Measurements from ENCODE around the gene ZSWIM7.
"Not testable (repeated sequence)": the region's sequence is repeated elsewhere in the genome, so short reads cannot be mapped to it uniquely, and the experiment has no call there.

Gene ZSWIM7

DNA sequence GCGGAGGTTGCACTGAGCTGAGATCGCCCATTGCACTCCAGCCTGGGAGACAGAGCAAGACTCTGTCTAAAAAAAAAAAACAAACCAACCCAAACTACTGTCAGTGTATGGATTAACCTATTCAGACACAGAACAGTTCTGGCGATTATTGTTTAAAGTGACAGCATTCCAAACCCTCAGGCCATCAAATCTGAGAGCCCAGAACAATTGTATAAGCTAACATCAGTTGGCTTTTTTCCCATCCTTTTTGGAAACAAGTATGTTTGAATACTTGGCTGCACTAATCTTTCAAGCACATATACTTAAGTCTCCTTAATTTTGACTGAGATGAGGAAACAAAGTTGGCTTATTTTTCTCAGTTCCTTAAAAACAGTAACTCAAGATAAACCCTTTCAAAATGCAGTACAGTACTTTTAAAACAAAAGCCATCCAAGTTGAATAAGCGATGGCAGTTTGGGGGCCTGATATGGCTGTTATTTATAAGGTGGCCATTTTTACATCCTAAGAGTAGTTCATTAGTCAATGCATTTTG, 1.4 kb downstream of the ZSWIM7 start:
- DNase-seq = no peak

DNA sequence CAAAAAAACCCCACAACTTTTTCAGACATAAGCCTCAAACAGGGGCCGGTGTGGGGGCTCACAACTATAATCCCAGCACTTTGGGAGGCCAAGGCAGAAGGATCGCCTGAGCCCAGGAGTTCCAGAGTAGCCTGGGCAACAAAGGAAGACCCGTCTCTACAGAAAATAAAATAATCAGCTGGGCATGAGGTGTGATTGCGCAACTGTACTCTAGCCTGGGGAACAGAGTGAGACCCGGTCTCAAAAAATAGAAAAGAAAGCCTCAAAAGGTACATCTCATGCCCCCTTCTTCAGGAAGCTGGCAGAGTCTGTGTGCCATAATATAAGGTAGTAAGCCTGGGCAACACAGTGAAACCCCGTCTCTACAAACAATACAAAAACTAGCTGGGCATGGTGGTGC, 3.2 kb downstream of the ZSWIM7 start:
- DNase-seq = no peak

DNA sequence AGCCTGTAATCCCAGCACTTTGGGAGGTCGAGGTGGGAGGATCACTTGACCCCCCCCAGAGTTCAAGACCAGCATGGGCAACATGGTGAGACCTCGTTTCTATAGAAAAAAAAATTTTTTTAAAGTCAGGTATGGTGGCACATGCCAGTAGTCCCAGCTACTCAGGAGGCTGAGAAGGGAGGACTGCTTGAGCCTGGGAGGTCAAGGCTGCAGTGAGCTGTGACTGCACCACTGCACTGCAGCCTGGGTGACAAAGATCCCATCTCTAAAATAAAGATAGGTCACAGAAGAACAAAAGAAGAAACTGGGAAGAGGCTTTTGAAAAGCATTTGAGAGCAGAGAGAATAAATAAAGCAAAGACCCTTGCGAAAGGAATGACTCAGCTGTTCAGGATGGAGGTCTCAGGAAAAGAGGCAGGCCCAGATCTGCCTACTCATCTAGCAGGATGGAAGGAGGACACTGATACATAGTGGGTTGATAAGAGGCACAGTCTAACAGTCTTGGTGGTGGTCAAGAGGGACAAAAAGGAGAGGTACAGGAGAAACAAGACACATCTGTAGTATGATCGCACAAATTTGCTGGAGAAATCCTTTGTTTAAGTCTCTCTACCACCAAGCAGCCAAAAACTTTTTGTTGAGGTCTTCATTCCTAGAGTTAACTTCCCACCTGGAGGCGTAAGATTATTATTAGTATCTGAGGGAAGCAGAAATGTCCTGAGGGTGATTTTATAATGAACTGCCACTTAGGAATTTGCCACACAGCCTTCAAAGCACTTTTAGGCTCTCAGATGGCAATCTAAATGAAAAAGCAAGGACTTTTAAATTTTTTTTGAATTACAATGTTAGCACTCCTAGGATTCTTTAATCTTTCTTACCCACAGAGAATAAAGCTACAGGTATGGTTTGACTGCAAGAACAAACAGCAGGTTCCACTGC, 17.6 kb downstream of the ZSWIM7 start:
- no peak for DNase-seq

DNA sequence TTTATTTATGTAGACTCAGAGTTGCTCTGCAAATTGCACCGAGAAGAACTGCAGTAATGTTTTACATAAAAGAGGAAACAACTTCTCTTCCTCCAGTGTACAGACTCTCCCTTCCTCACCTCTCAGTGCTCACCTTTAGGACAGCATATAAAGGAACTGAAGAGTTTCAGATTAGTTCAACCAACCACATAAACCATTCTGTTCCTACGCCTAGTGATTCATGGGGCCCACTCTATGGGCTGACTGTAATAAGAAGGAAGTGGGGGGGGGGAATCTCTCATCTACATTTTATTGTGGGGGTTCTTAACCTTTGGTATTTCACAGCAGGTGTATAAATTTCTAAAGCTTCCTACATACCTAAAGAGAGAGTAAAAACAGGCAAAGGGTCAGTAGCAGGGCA, 18.3 kb downstream of the ZSWIM7 start:
- no peak for DNase-seq

DNA sequence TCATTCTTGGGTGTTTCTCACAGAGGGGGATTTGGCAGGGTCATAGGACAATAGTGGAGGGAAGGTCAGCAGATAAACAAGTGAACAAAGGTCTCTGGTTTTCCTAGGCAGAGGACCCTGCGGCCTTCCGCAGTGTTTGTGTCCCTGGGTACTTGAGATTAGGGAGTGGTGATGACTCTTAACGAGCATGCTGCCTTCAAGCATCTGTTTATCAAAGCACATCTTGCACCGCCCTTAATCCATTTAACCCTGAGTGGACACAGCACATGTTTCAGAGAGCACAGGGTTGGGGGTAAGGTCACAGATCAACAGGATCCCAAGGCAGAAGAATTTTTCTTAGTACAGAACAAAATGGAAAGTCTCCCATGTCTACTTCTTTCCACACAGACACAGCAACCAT, 20.5 kb downstream of the ZSWIM7 start:
- not testable (repeated sequence) for DNase-seq

DNA sequence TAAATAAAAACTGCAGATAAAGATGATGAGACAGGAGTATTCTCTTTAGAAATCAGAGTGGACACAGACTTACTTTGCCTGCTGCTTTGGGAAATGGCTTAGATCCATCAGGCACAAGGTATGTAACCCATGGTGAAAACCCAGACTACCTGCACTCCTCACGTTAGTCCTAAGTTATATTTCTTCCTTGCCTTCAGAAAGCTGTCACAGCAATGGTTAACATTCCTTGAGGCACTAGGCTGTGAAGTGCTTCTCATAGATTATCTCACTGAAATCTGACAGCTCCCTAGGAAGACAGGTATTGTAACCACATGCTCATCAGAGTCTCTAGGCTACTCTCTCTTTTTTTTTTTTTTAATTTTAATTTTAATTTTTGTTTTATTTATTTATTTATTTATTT, 20.9 kb downstream of the ZSWIM7 start:
- DNase-seq = no peak

DNA sequence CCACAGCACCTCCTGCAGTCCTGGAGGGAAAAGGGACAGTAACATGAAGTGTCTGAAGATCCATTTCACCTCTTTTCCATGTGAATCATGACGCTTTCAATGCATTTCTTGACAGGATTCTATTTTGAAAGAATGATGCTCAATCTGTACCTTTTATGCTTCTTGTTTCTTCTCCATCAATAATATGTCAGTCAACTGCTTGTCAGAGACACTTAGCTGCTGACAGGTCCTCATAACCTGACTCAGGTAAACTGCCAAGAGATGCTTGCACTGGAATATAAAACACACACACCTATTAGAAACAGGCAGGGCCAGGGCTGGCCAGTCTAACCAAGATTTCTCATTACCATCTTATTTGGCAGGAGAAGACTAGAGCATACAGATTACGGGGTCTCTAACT, 21.6 kb downstream of the ZSWIM7 start:
- no peak for DNase-seq

DNA sequence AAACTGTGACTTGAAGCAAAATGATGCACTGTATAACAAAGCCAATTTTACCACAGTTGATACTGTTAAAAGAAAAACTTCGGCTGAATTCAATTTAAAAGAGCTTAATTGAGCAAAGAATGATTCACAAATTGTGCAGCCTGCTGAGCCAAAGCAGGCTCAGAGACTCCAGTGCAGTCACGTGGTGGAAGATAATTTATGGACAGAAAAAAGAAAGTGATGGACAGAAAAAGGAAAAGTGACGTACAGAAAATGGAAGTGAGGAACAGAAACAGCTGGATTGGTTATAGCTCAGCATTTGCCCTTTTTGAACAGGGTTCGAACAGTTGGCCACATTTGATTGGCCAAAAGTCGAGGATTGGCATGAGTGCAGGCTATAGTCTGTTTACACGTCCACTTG, 25.7 kb downstream of the ZSWIM7 start:
- no peak for DNase-seq

DNA sequence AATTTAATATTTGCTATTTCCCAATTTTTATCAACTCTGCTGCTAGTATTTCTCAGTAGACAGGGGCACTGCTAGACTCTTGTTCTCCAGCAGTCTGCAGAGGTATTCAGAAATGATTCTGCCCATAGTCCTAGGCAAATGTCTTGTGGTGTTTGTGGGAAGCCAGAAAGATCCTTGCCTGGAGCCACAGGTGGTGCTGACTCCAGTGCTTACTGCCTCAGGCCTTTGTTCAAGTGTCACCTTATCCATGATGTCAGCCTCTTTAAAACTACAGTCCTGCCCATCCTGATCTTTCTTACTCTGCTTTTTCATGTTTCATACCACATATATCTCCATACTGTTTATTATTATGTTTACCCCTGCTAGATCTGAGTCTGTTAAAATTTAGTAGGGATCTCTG, 26.5 kb downstream of the ZSWIM7 start:
- no peak for DNase-seq

DNA sequence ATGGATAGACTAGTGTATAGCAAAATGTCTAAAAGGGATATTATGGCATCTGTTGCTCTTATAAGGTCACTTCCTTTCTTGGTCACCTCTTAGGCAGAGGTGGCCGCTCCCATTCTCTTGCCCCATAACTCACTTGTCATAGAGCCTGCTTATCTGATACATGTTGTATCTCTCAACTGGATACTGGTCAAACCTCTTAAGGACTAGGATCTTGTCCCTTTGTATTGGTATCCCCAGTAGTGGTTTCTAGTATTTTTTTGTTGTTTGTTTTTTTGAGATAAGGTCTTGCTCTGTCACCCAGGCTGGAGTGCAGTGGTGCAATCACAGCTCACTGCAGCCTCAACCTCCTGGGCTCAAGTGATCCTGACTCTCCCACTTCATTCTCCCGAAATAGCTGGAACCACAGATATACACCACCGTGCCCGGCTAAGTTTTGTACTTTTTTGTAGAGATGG, 27.0 kb downstream of the ZSWIM7 start:
- DNase-seq = no peak

DNA sequence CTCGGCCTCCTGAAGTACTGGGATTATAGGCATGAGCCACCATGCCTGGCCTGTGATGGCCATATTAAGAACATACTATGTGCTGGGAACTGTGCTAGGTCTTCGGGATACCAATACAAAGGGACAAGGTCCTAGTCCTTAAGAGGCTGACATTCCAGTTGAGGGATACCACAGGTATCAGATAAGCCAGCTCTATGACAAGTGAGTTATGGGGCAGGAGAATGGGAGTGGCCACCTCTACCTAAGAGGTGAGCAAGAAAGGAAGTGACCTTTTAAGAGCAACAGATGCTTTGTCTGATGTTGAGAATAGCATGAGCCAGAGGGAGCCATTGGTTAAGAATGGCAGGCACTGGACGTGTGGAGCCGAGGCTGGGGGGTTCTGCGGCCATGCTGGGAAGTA, 27.6 kb downstream of the ZSWIM7 start:
- DNase-seq = no peak

DNA sequence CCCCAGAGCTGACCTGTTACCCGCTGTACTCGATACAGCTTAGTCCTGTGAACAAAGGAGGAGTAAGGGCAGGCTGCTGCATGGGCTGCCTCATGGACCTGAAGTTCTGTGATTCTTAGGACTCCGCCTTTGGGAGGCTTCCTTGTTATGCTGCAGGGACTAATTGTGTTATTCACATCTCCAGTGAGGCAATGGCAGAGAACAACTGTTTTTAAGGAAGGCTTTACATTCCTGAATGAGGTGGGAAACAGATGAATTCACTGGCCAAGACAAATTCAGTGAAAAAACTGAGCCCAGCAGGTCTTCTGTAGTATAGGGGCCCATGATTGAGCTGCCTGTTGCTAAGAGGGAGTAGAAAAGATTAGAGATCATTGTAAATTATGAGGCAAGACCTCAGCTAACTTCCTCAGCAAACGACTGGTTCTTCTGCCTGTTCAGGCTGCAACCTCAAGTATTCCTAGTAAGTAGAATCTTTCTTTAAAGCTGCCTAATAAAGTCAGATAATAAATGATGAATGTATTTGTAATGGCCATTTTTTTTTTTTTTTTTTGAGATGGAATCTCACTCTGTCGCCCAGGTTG, 28.3 kb downstream of the ZSWIM7 start:
- DNase-seq = no peak

DNA sequence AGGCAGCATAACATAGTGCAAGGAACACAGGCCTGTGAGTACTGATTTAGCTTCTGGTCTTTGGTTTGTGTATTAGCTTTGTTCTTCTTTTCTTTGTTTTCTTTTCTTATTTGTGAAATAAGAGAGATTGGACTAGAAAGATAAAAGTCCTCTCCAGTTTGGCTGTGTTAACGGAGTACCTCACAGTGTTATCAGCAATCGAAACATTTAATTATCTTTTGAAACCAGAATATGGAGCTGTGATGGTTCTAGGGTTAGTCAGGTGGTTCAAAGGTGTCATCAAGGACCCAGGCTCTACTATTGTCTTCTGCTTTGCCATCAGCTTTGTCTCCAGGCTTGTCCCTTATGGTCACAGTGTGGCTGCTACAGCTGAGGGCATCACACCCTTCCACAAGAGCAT, 29.0 kb downstream of the ZSWIM7 start:
- no peak for DNase-seq

DNA sequence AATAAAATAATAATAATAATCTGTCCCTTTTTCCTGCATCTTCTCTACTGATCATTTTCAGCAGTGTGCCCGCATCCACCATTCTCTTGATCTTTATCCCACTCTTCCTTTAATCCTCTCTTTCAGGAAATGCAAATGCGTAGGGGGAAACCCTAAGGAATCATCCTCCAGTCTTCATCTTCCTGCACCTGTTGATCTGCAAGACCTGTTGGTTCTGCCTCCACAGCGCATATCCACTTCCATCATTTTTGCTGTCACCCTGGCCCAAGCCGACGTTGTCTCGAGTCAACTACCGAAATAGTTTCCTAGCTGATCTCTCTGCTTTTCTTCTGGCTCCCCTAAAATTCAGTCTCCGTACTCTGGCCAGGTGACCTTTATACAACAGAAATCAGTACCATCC, 30.0 kb downstream of the ZSWIM7 start:
- DNase-seq = no peak

DNA sequence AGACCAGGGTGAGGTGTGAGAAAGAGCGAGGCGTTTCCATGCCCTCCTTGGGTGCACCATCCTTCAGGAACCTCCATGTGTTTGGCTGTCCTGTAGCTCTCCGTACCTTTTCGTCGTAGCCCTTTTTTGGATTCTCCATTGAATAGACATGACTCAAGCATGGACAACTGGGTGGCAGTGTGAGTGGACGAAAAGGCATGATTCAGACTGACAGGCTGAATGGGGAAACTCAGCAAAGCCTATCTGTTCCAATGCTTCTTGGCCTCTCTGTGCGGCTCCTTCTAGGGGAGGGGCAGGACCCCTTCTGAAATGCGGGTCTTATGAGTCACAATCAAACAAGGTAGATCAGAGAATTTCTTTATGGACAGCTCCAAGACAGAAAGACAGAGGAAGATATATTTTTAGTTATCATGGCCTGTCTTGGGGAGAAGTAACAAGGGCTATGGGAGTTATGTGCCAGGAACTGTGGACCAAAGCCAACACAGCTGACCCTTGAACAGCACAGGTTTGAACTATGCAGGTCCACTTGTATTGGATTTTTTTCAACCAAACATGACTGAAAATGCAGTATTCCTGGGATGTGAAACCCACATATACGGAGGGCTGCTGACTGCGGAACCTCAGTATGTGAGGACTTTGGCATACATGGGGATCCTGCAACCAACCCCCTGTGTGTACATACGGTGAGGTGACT, 31.7 kb downstream of the ZSWIM7 start:
- no peak for DNase-seq

DNA sequence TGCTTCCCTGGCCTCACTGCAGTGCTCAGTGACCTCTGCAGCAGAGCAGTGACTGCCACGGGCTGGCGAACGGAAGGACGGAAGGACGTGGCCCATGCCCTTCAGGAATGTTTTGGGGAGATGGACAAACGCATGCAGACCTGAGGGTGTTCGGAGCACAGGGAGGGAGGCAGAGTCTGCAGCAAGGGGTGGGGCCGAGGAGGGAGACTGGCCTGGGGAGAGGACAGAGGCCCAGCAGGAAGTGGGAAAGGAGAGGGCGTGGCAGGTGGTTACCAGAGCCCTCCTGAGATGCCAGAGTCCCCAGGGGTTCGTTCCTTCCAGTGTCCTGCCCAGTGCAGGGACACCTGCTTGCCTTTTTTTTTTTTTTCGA, 32.6 kb downstream of the ZSWIM7 start:
- DNase-seq = no peak

DNA sequence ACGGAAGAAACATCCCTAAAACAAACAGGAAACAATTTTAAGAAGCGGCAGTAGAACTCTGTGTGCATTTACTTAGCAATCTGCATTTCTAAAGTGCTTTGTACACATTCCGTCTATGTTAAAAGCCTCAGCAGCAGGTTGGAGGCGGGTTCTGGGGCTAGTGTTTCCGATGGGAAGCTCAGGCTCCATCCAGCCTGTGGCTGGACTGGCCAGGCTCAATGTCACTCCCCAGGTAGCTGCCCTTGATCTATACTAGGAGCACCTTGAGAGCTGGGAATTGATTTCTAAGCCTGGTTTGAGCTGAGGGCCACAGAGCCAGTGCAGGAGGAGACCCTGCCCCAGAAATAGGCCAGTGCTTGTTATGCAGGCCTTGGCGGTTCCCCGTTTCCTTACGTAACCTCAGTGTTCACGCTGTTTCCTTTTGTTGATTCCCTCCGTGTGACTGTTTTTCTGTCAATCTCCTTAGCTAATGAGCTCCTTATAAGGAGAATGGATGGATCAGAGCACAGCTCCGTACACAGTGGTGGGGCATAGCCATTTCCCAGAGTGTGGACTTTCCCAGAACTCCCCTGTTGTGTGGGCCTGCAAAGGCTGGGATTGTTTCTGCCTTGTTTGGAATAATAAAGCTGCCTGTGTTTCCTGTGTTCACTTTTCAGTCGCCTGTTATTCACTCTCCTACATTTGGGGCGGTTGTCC, 33.2 kb downstream of the ZSWIM7 start:
- DNase-seq = no peak

DNA sequence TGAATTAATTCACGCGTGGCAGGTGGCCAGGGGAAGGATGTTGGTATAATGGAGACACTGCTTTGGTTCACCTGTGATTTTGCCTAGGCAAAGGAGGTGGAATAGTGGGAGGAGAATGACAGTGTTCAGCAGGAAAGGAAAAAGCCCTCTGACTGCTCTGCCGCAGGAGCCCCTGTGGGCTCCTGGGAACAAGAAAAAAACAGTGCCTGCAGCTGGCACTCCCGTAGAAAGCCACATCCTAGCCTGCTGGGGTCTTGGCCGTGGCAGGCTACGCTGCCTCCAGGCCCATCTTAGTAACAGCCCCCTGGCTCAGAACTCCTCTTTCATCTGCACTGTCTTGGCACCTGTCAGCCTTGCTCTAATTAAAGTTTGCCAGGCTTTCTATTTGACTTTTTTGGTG, 34.0 kb downstream of the ZSWIM7 start:
- no peak for DNase-seq

DNA sequence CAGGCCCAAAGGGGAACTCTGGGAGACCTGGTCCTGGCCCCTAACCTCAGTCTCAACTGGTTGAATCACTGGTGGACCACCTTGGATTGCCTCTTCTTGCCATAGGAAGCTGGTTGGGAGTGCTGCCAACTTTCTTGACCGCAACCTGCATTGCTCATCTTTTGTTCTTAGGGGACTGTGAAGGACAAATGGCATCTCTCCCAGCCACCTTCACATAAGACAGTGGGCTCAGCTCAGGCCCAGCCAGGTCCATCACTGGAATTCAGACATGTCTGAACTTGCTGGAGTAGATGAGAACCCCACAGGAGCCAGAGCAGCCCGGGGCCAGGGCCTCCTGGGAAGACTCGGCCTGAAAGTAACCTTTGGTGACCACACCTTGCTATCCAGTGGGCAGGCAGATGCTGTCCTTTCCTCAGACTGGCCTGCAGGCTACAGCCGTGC, 35.8 kb downstream of the ZSWIM7 start:
- no peak for DNase-seq

DNA sequence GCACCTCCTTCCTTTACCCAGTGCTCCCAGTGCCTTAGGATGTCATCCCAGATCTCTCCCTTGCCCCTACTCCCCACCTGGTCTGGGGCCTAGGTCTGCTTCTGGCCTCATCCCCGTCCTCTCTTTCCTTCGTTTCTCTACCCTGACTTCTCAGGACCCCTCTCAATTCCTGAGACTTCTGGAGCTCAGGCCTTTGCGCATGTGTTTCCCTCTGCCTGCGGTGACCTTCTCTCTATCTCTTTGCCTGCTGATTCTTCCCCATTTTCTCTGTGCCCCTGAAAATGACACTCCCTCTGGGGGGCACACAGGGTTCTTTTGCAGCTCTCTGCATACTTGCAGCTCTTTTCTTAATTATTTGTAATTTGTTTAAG, 41.0 kb downstream of the ZSWIM7 start:
- no peak for DNase-seq

DNA sequence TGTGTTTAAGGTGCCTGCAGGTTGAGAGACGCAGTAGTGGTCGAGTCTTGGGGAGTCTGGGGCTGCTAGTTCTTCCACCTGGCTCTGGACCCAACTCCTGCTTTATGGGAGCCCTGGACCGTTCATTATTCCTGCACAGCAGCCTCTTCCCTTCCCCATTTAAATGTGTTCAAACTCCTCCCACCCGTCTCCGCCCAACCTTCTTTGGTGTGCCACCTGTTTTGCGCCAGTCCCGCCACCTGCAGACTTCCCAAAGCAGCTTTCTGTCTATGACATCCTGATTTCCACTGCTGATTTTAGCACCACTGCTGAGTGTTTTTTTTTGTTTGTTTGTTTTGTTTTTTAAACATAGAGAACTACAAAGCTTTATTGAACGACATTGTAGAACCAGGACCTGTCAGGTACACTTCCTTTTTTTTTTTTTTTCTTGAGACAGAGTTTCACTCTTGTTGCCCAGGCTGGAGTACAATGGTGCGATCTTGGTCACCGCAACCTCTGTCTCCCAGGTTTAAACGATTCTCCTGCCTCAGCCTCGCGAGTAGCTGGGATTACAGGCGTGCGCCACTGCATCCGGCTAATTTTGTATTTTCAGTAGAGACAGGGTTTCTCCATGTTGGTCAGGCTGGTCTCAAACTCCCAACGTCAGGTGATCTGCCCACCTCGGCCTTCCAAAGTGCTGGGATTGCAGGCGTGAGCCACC, 41.7 kb downstream of the ZSWIM7 start:
- no peak for DNase-seq

DNA sequence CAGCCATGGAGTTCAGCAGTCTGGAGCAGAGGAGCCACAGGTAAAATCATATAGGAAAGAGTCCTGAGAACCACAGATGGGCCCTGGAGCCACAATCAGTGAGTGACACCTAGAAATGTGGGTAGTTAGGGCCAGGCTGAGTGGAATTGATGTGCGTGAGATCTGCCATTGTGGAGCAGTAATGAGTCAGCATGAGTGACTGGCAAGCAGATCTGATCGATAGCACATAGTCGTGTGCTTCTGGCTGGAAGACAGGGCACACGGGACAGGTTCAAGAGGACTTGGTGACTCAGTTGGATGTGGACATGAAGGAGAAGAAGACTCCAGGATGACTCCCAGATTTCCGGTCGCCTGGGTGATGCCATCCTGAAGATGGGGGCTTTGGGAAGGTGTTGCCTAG, 42.3 kb downstream of the ZSWIM7 start:
- no peak for DNase-seq
